Keratinocyte (primary cell): ENCODE data around the gene TBC1D9B. TPM values are rescaled to one million over a fixed set of nuclear protein-coding genes. Genes with fewer than 3 reads are reported as not detected.

Experiments
- DNase-seq: peaks from one replicate; pipeline ENCODE4 v3.0.0-alpha.2; 2011; ENCODE audit warnings: low read depth, missing footprints, low spot score
- FAIRE-seq: peaks from 2 replicates; lab custom pipeline; 2011; peaks lifted over from hg19 to GRCh38; lab: Jason Lieb, UNC
- H2AFZ ChIP-seq: 2 replicates; pipeline ENCODE4 v1.6.0; 2012; ENCODE audit warnings: low read length, control low read depth, inconsistent platforms; ENCODE audit not compliant: control insufficient read depth
- H3K27ac ChIP-seq: 2 replicates; pipeline ENCODE4 v1.5.1; 2011; ENCODE audit warnings: low read length; ENCODE audit not compliant: control insufficient read depth, insufficient read depth
- H3K27me3 ChIP-seq: 3 replicates; pipeline ENCODE4 v1.6.0; 2011; ENCODE audit warnings: low read length; ENCODE audit not compliant: control insufficient read depth, insufficient read depth; ENCODE audit errors: extremely low read depth
- H3K36me3 ChIP-seq, 2 experiments: 2 replicates in 1 of 2; 3 replicates in 1 of 2; pipeline ENCODE4 v1.5.1; 2011; ENCODE audit warnings: low read length in 2 of 2, mild to moderate bottlenecking in 1 of 2; ENCODE audit not compliant: control insufficient read depth in 2 of 2, insufficient read depth in 2 of 2; ENCODE audit errors: extremely low read depth in 1 of 2
- H3K4me1 ChIP-seq: 3 replicates; pipeline ENCODE4 v1.5.1; 2011; ENCODE audit warnings: low read length; ENCODE audit not compliant: control insufficient read depth, insufficient read depth; ENCODE audit errors: extremely low read depth
- H3K4me2 ChIP-seq: 3 replicates; pipeline ENCODE4 v1.6.0; 2011; ENCODE audit warnings: low read depth, low read length; ENCODE audit not compliant: control insufficient read depth, insufficient read depth; ENCODE audit errors: extremely low read depth
- H3K4me3 ChIP-seq, 3 experiments: fragments of 200-600 bp in 1 of 3; sonication (generic) in 1 of 3; 2 replicates in 2 of 3; 3 replicates in 1 of 3; pipeline ENCODE4 v1.5.1; 2011 to 2016; ENCODE audit warnings: low read length in 3 of 3, mild to moderate bottlenecking in 3 of 3, control low read depth in 2 of 3, inconsistent platforms in 1 of 3, low read depth in 1 of 3, mixed read lengths in 1 of 3, mixed run types in 1 of 3, moderate library complexity in 1 of 3; ENCODE audit not compliant: control insufficient read depth in 2 of 3, insufficient read depth in 2 of 3; ENCODE audit errors: extremely low read depth in 1 of 3
- H3K79me2 ChIP-seq: 2 replicates; pipeline ENCODE4 v1.6.0; 2012; ENCODE audit warnings: low read length; ENCODE audit not compliant: control insufficient read depth, insufficient read depth
- H3K9ac ChIP-seq: 3 replicates; pipeline ENCODE4 v1.6.0; 2011; ENCODE audit warnings: low read length; ENCODE audit not compliant: control insufficient read depth, insufficient read depth; ENCODE audit errors: extremely low read depth
- H3K9me1 ChIP-seq: 3 replicates; pipeline ENCODE4 v1.6.0; 2011; ENCODE audit warnings: low read length; ENCODE audit not compliant: control insufficient read depth, insufficient read depth; ENCODE audit errors: extremely low read depth
- H3K9me3 ChIP-seq: 2 replicates; pipeline ENCODE4 v1.5.1; 2012; ENCODE audit warnings: low read depth, low read length; ENCODE audit not compliant: control insufficient read depth
- H4K20me1 ChIP-seq: 3 replicates; pipeline ENCODE4 v1.6.0; 2011; ENCODE audit warnings: low read length; ENCODE audit not compliant: control insufficient read depth, insufficient read depth; ENCODE audit errors: extremely low read depth
- CTCF ChIP-seq, 3 experiments: IDR thresholded peaks in 1 of 3; conservative IDR thresholded peaks in 1 of 3; optimal IDR thresholded peaks in 1 of 3; 2 replicates in 2 of 3; 3 replicates in 1 of 3; pipeline versions ENCODE3 to v1.5.1; 2011; ENCODE audit warnings: low read length in 3 of 3, mild to moderate bottlenecking in 3 of 3, moderate library complexity in 2 of 3, control low read depth in 1 of 3, inconsistent platforms in 1 of 3; ENCODE audit not compliant: insufficient read depth in 2 of 3; ENCODE audit errors: extremely low read depth in 1 of 3
- EZH2 ChIP-seq: IDR thresholded peaks from one replicate; pipeline ENCODE4 v1.6.1; 2012; ENCODE audit warnings: inconsistent platforms, mild to moderate bottlenecking, low read length, moderate library complexity
- dilution Hi-C: fragments of 300-500 bp; cut with MboI; formaldehyde crosslinking; loops from one replicate; pipeline ENCODE4 v1.7.0; 2020; ENCODE audit warnings: low sequenced_read_pairs; ENCODE audit not compliant: extremely low pct_ligation_motif_present
- polyA plus RNA-seq, 5 experiments: library from polyadenylated mRNA; depleted of rRNA in 3 of 5; stranded (reverse) in 3 of 5; stranded (forward) in 1 of 5; unstranded in 1 of 5; fragments of >200 nt; gene quantifications; 1 replicate in 1 of 5; 2 replicates in 3 of 5; 3 replicates in 1 of 5; pipeline versions ENCODE4 v1.2.1 to v1.2.3, GENCODE V29; 2011 to 2012; ENCODE audit warnings: missing spikeins in 2 of 5, low read depth in 1 of 5, low replicate concordance in 1 of 5

Gene TBC1D9B
- polyA plus RNA-seq, 1 donor (not counting 4 experiments of a cell fraction or from before 2014, with no cell fraction given): 51.4 TPM

- Histone ChIP-seq H3K9me3 (no peaks in the 10 kb centered on the region), H3K36me3 (no peaks in the 10 kb centered on the region), H3K79me2 (no peaks in the 10 kb centered on the region), H3K27ac (no peak overlapping the region), H4K20me1 (no peaks in the 10 kb centered on the region), H3K9me1 (no peaks in the 10 kb centered on the region), H3K9ac (no peak overlapping the region), H3K4me2 (no peak overlapping the region), H3K4me3 (no peak overlapping the region), H3K4me1 (no peaks in the 10 kb centered on the region), H2AFZ (no peak overlapping the region), H3K27me3 (no peaks in the 10 kb centered on the region)
- dilution Hi-C loops: no loop called here
- TF ChIP-seq CTCF (optimal IDR thresholded peaks at IDR 0.05 in 1 of 3, IDR thresholded peaks at IDR 0.05 in 1 of 3, conservative IDR thresholded peaks at IDR 0.05 in 1 of 3; ENCODE audit: extremely low read depth in 1 of 3, insufficient read depth in 2 of 3, low read length in 3 of 3): no peak
- no peak for TF ChIP-seq EZH2
- DNase-seq: no peak
- FAIRE-seq: no peak
Measured at GRCh38 chr5:179955062-179955461, 47.4 kb upstream of the TBC1D9B start.

- Histone ChIP-seq H3K4me2 (no peak overlapping the region), H3K79me2 (no peaks in the 10 kb centered on the region), H3K4me1 (no peaks in the 10 kb centered on the region), H4K20me1 (no peaks in the 10 kb centered on the region), H2AFZ (no peak overlapping the region), H3K27me3 (no peaks in the 10 kb centered on the region), H3K9me3 (no peaks in the 10 kb centered on the region), H3K36me3 (no peaks in the 10 kb centered on the region), H3K9me1 (no peaks in the 10 kb centered on the region), H3K4me3 (no peak overlapping the region), H3K27ac (no peak overlapping the region), H3K9ac (no peak overlapping the region)
- TF ChIP-seq EZH2 (no peak), CTCF (optimal IDR thresholded peaks at IDR 0.05 in 1 of 3, IDR thresholded peaks at IDR 0.05 in 1 of 3, conservative IDR thresholded peaks at IDR 0.05 in 1 of 3; ENCODE audit: extremely low read depth in 1 of 3, insufficient read depth in 2 of 3, low read length in 3 of 3) (no peak)
- DNase-seq: no peak
- no peak for FAIRE-seq
- dilution Hi-C loops: no loop called here
Measured at GRCh38 chr5:179954434-179954833, 46.7 kb upstream of the TBC1D9B start.
